GM18867 (cell line): ENCODE results near the gene SLC25A42.
"Not testable (repeated sequence)": the region's sequence is repeated elsewhere in the genome, so short reads cannot be mapped to it uniquely, and the experiment has no call there.

Experiments
- ATAC-seq: cut with Tn5 transposase; IDR thresholded peaks from one replicate; pipeline ENCODE4 v1.9.1; 2021; ENCODE audit warnings: mild to moderate bottlenecking, moderate library complexity; ENCODE audit not compliant: unreplicated experiment

The SLC25A42 gene

GRCh38 chr19:19101540-19101939 is 37.7 kb downstream of the SLC25A42 start:
- no peak for ATAC-seq

GRCh38 chr19:19102566-19102965 is 38.8 kb downstream of the SLC25A42 start:
- not testable (repeated sequence) for ATAC-seq

- ATAC-seq, result no peak
Observed at GRCh38 chr19:19103167-19103566, 39.4 kb downstream of the SLC25A42 start.

GRCh38 chr19:19105365-19106055 is 41.7 kb downstream of the SLC25A42 start:
- ATAC-seq, result no peak

DNA sequence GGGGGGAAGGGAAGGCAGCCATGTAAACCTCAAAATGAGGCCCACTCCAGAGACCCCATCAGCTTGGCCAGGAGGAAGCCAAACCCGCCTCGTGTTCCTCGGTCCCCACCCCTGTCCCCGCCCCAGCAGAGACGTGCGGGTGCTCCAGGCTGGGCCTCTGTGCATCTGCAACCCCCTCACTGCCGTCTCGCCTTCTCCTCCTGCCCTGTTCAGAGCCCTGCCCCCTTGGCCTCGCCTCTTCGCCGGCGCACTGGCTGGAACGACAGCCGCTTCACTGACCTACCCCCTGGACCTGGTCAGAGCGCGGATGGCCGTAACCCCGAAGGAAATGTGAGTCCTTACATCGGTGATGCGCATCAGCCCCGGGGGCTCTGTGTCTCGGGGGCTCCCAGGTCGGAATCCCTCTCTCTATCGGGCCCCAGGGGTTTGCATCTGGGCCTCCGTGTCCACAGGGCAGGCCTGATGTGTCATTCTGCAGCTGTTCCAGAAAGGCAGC is 42.3 kb downstream of the SLC25A42 start:
- no peak for ATAC-seq

- not testable (repeated sequence) for ATAC-seq
Observed at GRCh38 chr19:19106938-19107337, 43.1 kb downstream of the SLC25A42 start.

- no peak for ATAC-seq
Observed at GRCh38 chr19:19107654-19108053, 43.9 kb downstream of the SLC25A42 start.

- no peak for ATAC-seq
Observed at GRCh38 chr19:19109601-19110000, 45.8 kb downstream of the SLC25A42 start.

DNA sequence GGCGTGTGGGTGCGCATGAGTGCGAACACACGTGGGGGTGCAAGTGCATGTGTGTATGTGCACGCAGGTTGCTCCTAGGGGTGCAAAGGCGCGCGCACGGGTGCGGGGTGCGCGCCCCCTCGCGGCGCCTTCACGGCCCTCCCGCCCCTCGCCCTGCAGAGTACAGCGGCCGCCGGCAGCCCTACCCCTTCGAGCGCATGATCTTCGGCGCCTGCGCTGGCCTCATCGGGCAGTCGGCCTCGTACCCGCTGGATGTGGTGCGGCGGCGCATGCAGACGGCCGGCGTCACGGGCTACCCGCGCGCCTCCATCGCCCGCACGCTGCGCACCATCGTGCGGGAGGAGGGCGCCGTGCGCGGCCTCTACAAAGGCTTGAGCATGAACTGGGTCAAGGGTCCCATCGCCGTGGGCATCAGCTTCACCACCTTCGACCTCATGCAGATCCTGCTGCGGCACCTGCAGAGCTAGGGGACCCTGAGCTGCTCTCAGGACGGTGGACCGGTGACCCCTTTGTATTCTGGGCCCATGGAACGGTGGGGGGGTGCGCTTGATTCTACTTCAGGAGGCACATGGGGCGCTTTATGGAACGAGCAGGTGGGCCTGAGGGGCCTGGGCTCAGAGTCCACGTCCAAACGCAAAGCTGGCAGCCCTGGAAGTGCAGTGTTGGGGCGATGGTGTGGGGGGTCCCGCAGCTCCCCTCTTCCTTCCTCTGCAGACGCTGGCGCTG is 46.8 kb downstream of the SLC25A42 start:
- no peak for ATAC-seq

DNA sequence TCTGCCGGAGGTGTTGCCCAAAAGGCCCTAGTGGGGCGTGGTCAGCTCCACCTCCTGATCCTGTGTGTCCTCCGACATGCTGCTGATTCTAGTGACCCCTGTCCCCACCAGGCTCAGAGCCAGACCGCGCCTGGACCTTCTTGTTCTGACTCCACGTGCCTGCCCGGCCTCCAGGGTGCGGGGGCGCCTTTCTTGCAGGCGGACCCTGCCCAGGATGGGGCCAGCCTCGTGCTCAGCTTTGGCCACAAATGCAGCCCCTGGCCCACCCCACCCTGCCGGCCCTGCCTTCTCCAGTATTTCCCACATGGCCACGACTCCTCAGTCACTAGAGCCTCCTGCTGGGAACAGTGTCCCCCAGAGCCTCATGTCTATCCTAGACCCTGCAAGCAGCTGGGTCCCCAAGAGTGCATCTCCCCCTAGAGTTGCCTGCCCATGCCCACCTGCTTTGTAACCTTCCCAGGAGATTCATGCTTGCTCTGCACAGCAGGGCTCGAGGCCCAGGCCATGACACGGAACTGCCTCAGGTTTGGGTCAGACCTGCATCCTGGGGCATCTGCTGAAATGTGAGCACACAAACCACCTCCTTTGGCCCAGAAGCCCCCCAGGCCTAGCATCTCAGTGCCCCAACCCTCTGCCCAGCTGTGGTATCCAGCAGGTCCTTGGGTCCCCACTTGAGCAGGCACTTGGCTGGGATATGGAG is 47.5 kb downstream of the SLC25A42 start:
- ATAC-seq, result no peak

DNA sequence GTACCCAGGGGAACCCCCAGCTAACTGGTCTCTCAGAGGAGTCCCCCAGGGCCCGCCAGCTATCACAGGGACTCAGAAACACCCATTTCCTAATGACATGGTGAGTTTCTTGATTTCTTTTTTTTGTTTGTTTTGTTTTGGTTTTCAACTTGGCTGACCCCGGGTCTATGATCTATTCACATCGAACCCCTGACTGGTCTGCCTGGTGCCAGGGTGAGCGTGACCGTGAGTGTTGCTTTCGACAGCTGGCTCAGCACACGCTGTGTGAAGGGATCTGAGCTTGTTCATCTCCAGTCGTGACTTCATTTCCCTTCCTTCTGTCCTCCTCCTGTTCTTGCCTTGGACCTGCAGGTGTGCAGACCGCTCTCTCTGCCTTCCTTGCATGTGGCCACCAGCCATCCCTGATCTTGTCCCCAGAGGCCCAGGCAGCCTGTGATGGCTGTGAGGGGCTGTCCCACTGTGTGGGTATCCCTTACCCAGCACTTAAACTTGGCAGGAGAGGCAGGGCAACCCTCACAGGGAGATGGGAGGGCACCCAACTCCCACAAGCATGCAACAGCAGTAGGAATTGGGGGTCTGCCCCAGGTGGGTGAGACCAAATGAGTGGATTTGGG is 48.3 kb downstream of the SLC25A42 start:
- ATAC-seq, result no peak

- ATAC-seq, result no peak
Observed at GRCh38 chr19:19113040-19113626, 49.3 kb downstream of the SLC25A42 start.

DNA sequence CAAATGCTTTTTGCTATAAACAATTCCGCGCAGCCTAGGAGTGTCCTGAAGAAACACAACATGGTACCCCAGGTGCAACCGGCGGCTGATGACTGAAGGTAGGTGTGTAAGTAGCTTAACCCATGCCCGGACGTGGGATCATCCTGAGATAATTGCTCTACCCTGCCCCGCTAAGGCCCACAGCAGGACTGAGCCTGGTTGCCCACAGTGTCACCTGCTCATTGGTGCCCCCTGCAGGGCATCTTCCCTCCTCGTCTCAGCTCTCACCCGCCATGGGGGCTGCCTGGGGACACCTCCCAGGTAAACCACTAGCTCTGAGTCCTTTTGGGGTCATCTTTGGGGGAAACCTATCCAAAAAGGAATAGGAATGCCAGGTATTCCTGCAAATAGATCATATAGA is 52.2 kb downstream of the SLC25A42 start:
- no peak for ATAC-seq

- no peak for ATAC-seq
Observed at GRCh38 chr19:19119325-19120237, 55.8 kb downstream of the SLC25A42 start.

DNA sequence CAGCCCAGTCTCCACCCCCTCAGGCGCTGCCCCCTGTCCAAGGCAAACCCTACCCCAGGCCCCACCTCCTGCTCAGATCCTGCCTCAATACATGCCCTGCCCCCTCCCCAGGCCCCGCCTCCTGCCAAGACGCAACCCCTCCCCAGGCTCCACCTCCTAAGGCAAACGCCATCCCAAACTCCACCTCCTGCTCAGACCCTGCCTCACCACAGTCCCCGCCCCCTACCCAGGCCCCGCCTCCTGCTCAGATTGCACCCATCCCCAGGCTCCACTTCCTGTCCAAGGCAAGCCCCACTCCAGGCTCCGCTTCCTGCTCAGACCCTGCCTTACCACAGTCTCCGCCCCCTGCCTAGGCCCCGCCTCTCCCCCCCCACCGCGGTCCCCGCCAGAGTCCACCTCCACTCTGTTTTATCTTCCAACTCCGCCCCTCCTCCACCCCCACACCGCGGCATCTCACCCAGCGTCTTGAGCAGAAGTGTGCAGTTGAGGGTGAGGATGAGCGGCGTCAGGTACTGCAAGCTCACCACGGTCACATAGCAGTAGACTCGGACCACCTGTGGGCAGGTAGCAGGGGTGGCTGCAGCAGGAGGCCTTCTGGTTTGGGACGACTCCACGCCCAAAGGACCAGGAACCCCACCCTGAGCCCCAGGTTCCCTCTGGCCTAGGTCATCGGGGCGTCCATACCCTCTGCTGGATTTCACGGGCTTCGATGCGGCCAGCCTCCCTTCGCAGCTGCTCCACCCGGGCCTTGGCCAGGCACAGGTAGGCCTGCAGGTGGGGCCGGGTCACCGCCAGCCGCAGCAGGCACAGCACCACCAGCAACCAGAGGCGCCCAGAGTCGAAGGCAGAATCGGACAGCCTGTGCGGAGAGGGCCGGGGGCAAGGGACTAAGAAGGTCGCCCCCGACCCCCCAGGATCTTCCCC is 56.8 kb downstream of the SLC25A42 start:
- no peak for ATAC-seq

- no peak for ATAC-seq
Observed at GRCh38 chr19:19121371-19121770, 57.6 kb downstream of the SLC25A42 start.

DNA sequence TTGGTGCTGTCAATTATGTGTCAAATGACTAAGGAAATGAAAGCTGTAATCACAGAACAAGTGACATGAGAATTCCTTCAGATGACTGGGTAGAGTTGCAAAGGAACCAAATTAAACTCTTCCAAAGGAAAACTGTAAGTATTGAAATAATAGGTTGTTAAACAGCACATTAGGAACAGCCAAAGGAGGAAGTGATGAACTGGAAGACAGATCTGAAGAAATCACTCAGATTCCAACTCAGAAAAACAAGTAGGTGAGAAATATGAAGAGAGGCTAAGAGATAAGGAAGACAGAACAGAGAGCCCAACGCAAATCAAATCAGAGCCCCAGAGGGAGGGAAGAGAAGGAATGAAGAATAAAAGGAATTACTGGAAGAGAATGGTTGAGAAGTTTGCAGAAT is 59.1 kb downstream of the SLC25A42 start:
- ATAC-seq, result no peak

DNA sequence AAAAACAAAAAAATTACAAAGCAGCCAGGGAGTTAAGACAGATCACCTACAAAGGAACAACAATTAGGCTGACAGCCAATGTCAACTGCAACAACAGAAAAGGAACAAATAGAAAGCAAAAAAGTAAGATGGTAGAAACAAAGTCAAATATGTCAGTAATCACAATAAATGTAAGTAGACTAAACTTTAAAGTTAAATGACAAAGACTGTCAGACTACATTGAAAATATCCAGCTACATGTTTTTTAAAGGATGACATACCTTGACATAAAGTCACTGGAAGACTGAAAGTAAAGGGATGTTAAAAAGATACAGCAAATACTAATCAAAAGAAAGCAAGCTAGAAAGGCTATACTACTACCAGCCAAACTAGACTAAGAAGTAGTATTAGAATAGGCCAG is 59.6 kb downstream of the SLC25A42 start:
- no peak for ATAC-seq

DNA sequence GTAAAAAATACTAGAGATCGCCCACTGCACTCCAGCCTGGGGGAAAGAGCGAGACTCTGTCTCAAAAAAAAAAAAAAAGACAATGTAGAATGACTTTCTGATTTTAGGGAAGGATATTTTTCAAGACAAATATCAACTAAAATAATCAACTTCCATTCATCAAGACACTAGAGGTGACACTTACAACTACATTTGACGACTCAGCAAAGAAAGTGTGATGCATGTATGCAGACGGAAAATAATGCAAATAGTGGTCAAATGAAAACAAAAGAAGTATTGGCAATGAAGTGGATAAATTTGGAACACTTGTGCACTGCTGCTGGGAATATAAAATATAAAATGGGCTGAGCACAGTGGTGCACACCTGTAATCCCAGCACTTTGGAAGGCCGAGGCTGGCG is 62.3 kb downstream of the SLC25A42 start:
- ATAC-seq, result no peak
